Hepatic stellate cell (primary cell): ENCODE data around the gene STXBP6.

Experiments
- DNase-seq: peaks from one replicate; pipeline ENCODE4 v3.0.0; 2011; ENCODE audit warnings: low spot score

The STXBP6 gene

GRCh38 chr14:25015761-25016160, 34.2 kb downstream of the STXBP6 start:
- DNase-seq = no peak

GRCh38 chr14:25014440-25014839, 35.5 kb downstream of the STXBP6 start:
- no peak for DNase-seq

- DNase-seq = no peak
Observed at GRCh38 chr14:25011095-25011494, 38.9 kb downstream of the STXBP6 start.

GRCh38 chr14:25010471-25010870, 39.5 kb downstream of the STXBP6 start:
- no peak for DNase-seq

- DNase-seq = peak; percentile 20
Observed at GRCh38 chr14:25009891-25010290, 40.1 kb downstream of the STXBP6 start.

- no peak for DNase-seq
Observed at GRCh38 chr14:25007832-25008231, 42.1 kb downstream of the STXBP6 start.

- DNase-seq = peak; percentile 44
Observed at GRCh38 chr14:25006961-25007795, 42.8 kb downstream of the STXBP6 start.

GRCh38 chr14:25006031-25006430, 43.9 kb downstream of the STXBP6 start:
- DNase-seq = no peak

- DNase-seq = no peak
Observed at GRCh38 chr14:25004389-25004809, 45.5 kb downstream of the STXBP6 start.

- no peak for DNase-seq
Observed at GRCh38 chr14:25003537-25003936, 46.4 kb downstream of the STXBP6 start.

GRCh38 chr14:25001601-25002000, 48.3 kb downstream of the STXBP6 start:
- no peak for DNase-seq

GRCh38 chr14:25001156-25001555, 48.8 kb downstream of the STXBP6 start:
- DNase-seq = no peak

- DNase-seq = no peak
Observed at GRCh38 chr14:24999157-24999556, 50.8 kb downstream of the STXBP6 start.

- DNase-seq = no peak
Observed at GRCh38 chr14:24996930-24997725, 52.8 kb downstream of the STXBP6 start.

GRCh38 chr14:24995016-24995415, 54.9 kb downstream of the STXBP6 start:
- DNase-seq = no peak

GRCh38 chr14:24993631-24994030, 56.3 kb downstream of the STXBP6 start:
- DNase-seq = no peak

GRCh38 chr14:24992624-24993360, 57.2 kb downstream of the STXBP6 start:
- DNase-seq = no peak

- DNase-seq = no peak
Observed at GRCh38 chr14:24991821-24992220, 58.1 kb downstream of the STXBP6 start.

GRCh38 chr14:24991288-24991687, 58.7 kb downstream of the STXBP6 start:
- no peak for DNase-seq

- no peak for DNase-seq
Observed at GRCh38 chr14:24990773-24991172, 59.2 kb downstream of the STXBP6 start.

- DNase-seq = no peak
Observed at GRCh38 chr14:24990050-24990449, 59.9 kb downstream of the STXBP6 start.

GRCh38 chr14:24988760-24989159, 61.2 kb downstream of the STXBP6 start:
- no peak for DNase-seq
